ENCODE data around the gene RALGPS1.
"Not testable (repeated sequence)": the region's sequence is repeated elsewhere in the genome, so short reads cannot be mapped to it uniquely, and the experiment has no call there.

The RALGPS1 gene

GRCh38 chr9:127166651-127167524, 252.3 kb downstream of the RALGPS1 start:
- no peak for DNase-seq (ENCODE audit: extremely low read depth in 1 of 2, low read depth in 1 of 2)

- DNase-seq (ENCODE audit: extremely low read depth in 1 of 2, low read depth in 1 of 2) = no peak
Observed at GRCh38 chr9:127167560-127168326, 253.2 kb downstream of the RALGPS1 start.

- DNase-seq (ENCODE audit: extremely low read depth in 1 of 2, low read depth in 1 of 2) = no peak
Observed at GRCh38 chr9:127168756-127169574, 254.4 kb downstream of the RALGPS1 start.

GRCh38 chr9:127169575-127169883, 254.9 kb downstream of the RALGPS1 start:
- DNase-seq (ENCODE audit: extremely low read depth in 1 of 2, low read depth in 1 of 2) = no peak

GRCh38 chr9:127170103-127170502, 255.5 kb downstream of the RALGPS1 start:
- DNase-seq (ENCODE audit: extremely low read depth in 1 of 2, low read depth in 1 of 2) = no peak

- no peak for DNase-seq (ENCODE audit: extremely low read depth in 1 of 2, low read depth in 1 of 2)
Observed at GRCh38 chr9:127170652-127171051, 256.1 kb downstream of the RALGPS1 start.

GRCh38 chr9:127171348-127171747, 256.8 kb downstream of the RALGPS1 start:
- not testable (repeated sequence) for DNase-seq (ENCODE audit: extremely low read depth in 1 of 2, low read depth in 1 of 2)

GRCh38 chr9:127172066-127172707, 257.6 kb downstream of the RALGPS1 start:
- DNase-seq (ENCODE audit: extremely low read depth in 1 of 2, low read depth in 1 of 2) = no peak

- DNase-seq (ENCODE audit: extremely low read depth in 1 of 2, low read depth in 1 of 2) = no peak
Observed at GRCh38 chr9:127173063-127173462, 258.5 kb downstream of the RALGPS1 start.

GRCh38 chr9:127174386-127175318, 260.1 kb downstream of the RALGPS1 start:
- no peak for DNase-seq (ENCODE audit: extremely low read depth in 1 of 2, low read depth in 1 of 2)

- DNase-seq (ENCODE audit: extremely low read depth in 1 of 2, low read depth in 1 of 2) = no peak
Observed at GRCh38 chr9:127175319-127175715, 260.7 kb downstream of the RALGPS1 start.

GRCh38 chr9:127175764-127176163, 261.2 kb downstream of the RALGPS1 start:
- no peak for DNase-seq (ENCODE audit: extremely low read depth in 1 of 2, low read depth in 1 of 2)

- DNase-seq (ENCODE audit: extremely low read depth in 1 of 2, low read depth in 1 of 2) = no peak
Observed at GRCh38 chr9:127176631-127177030, 262.0 kb downstream of the RALGPS1 start.

- no peak for DNase-seq (ENCODE audit: extremely low read depth in 1 of 2, low read depth in 1 of 2)
Observed at GRCh38 chr9:127177231-127177630, 262.6 kb downstream of the RALGPS1 start.

- DNase-seq (ENCODE audit: extremely low read depth in 1 of 2, low read depth in 1 of 2) = no peak
Observed at GRCh38 chr9:127177665-127178265, 263.2 kb downstream of the RALGPS1 start.

- DNase-seq (ENCODE audit: extremely low read depth in 1 of 2, low read depth in 1 of 2) = no peak
Observed at GRCh38 chr9:127178686-127179632, 264.4 kb downstream of the RALGPS1 start.

GRCh38 chr9:127179633-127180441, 265.3 kb downstream of the RALGPS1 start:
- no peak for DNase-seq (ENCODE audit: extremely low read depth in 1 of 2, low read depth in 1 of 2)
